HFFc6 (cell line): ENCODE results near the gene OR51B4. TPM values are rescaled to one million over a fixed set of nuclear protein-coding genes. Genes with fewer than 3 reads are reported as not detected.

Experiments
- DNase-seq: peaks from one replicate; pipeline ENCODE4 v3.0.0-alpha.2; 2018
- H3K27ac Mint-ChIP-seq: 2 replicates; pipeline ENCODE4 v1.8.0; 2020; ENCODE audit warnings: mild to moderate bottlenecking, mixed read lengths
- H3K27me3 Mint-ChIP-seq: 2 replicates; pipeline ENCODE4 v1.8.0; 2021; ENCODE audit warnings: mild to moderate bottlenecking, moderate library complexity, mixed read lengths; ENCODE audit not compliant: insufficient read depth
- H3K36me3 Mint-ChIP-seq: 2 replicates; pipeline ENCODE4 v1.8.0; 2021; ENCODE audit warnings: low read depth, mixed read lengths
- H3K4me1 Mint-ChIP-seq: 2 replicates; pipeline ENCODE4 v1.8.0; 2020; ENCODE audit warnings: low read depth, mixed read lengths
- H3K4me3 Mint-ChIP-seq: 2 replicates; pipeline ENCODE4 v1.8.0; 2020; ENCODE audit warnings: mild to moderate bottlenecking, moderate library complexity, mixed read lengths
- H3K9me3 Mint-ChIP-seq: 2 replicates; pipeline ENCODE4 v1.8.0; 2020; ENCODE audit warnings: mild to moderate bottlenecking, mixed read lengths
- long read RNA-seq: library from polyadenylated mRNA; unstranded; transcript quantifications from one replicate; pipeline ENCODE4 v2.0.0, GENCODE V29; 2019
- total RNA-seq, 6 experiments: library from RNA; stranded (reverse); fragmentation: NEBNext Ultra II Directional; extraction: Animal tissue kit (Norgen Biotek cat#: 25700); gene quantifications; 2 replicates in 1 of 6; 3 replicates in 5 of 6; pipeline ENCODE4 v1.2.3, GENCODE V29; 2021
- TF ChIP-seq, protein P1 (sequence below): fragments of 200-600 bp; sonication (generic); IDR thresholded peaks from 2 replicates; pipeline ENCODE4 v1.5.0; 2021; ENCODE audit warnings: antibody characterized with exemption, mild to moderate bottlenecking

Gene OR51B4
- total RNA-seq: not detected
- long read RNA-seq: 0 reads

GRCh38 chr11:5301846-5302245 is at the start of gene OR51B4:
OR51B4 (minus strand) TSS chr11:5301946; CDS start chr11:5301946, 0 bp downstream.
- no peak for DNase-seq
- no peak within 1 kb of the TSS for H3K27ac Mint-ChIP-seq
- no peaks in the 10 kb centered on the region for H3K36me3 Mint-ChIP-seq
- no peaks in the 10 kb centered on the region for H3K9me3 Mint-ChIP-seq
- H3K4me3 Mint-ChIP-seq: no peak within 1 kb of the TSS
- no peaks in the 10 kb centered on the region for H3K27me3 Mint-ChIP-seq
- TF ChIP-seq, protein P1, sequence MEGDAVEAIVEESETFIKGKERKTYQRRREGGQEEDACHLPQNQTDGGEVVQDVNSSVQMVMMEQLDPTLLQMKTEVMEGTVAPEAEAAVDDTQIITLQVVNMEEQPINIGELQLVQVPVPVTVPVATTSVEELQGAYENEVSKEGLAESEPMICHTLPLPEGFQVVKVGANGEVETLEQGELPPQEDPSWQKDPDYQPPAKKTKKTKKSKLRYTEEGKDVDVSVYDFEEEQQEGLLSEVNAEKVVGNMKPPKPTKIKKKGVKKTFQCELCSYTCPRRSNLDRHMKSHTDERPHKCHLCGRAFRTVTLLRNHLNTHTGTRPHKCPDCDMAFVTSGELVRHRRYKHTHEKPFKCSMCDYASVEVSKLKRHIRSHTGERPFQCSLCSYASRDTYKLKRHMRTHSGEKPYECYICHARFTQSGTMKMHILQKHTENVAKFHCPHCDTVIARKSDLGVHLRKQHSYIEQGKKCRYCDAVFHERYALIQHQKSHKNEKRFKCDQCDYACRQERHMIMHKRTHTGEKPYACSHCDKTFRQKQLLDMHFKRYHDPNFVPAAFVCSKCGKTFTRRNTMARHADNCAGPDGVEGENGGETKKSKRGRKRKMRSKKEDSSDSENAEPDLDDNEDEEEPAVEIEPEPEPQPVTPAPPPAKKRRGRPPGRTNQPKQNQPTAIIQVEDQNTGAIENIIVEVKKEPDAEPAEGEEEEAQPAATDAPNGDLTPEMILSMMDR: no peak
- peaks cover 39% of the 10 kb centered on the region for H3K4me1 Mint-ChIP-seq

DNA sequence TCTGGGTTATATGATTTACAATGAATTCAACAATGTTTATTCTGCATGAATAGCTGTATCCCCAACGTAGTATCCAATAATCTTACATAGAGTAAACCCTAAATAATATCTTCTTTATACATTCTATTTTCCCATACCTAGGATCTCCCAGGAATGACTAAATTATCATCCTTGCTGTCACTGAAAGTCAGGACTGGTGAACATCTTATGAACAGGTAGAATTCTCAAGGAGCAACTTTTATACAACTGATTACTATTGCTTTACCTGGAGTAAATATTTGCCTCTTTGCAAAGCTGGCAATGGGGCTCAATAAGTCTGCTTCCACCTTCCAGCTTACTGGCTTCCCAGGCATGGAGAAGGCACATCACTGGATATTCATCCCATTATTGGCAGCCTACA is 49.5 kb upstream of the OR51B4 start, which contains the start of gene OR51B6:
Gene OR51B6 (plus strand): TSS at position 301 of the 400 bp plus-strand sequence. CDS start 0 bp downstream, at position 301.
- Mint-ChIP-seq H3K27ac (no peak within 1 kb of the TSS), H3K27me3 (no peaks in the 10 kb centered on the region), H3K9me3 (peaks cover 3% of the 10 kb centered on the region; the same call in 1 of the 2 replicates), H3K4me3 (no peak within 1 kb of the TSS), H3K36me3 (peaks cover 1% of the 10 kb centered on the region; the same call in 1 of the 2 replicates), H3K4me1 (peaks cover 40% of the 10 kb centered on the region)
- TF ChIP-seq, protein P1: no peak
- no peak for DNase-seq

GRCh38 chr11:5349550-5349949 is 47.8 kb upstream of the OR51B4 start:
- TF ChIP-seq, protein P1: no peak

DNA sequence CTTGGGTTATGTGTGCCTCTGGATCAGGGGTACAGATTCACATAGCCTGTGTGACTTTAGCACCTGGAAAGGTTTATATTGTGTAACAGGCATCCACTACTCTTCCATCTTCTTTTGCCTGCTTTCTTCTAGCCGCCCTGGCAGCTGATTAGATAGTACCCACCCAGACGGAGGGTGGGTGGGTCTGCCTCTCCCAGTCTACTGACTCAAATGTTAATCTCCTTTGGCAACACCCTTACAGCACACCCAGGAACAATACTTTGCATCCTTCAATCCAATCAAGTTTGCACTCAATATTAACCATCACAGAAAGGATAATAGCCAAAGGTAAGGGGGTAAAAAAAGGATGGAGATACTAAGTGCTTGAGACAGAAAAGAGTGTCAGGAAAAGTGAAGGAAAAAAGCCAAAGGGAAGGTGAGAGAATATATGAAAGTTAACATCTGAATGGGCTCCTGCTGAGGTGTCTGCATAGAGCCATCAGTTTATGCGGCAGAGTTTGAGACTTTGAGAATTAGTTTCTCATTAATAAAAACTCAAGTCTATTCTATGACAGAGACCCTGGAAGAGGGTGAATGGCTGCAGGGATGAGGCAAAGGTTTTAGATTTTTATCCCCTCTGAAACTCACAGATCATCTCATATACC is 46.9 kb upstream of the OR51B4 start:
- H3K27ac Mint-ChIP-seq: no peak overlapping the region
- peaks cover 65% of the 10 kb centered on the region for H3K4me1 Mint-ChIP-seq
- no peak overlapping the region; the same call in 1 of the 2 replicates for H3K4me3 Mint-ChIP-seq
- no peaks in the 10 kb centered on the region for H3K36me3 Mint-ChIP-seq
- DNase-seq: no peak
- H3K9me3 Mint-ChIP-seq: no peaks in the 10 kb centered on the region
- H3K27me3 Mint-ChIP-seq: no peaks in the 10 kb centered on the region
- TF ChIP-seq, protein P1: no peak

More at GRCh38 chr11:5349550-5349949, 47.8 kb upstream of the OR51B4 start:
- Mint-ChIP-seq H3K36me3 (no peaks in the 10 kb centered on the region), H3K9me3 (no peaks in the 10 kb centered on the region), H3K27ac (peak overlapping the region; percentile 64), H3K4me1 (peaks cover 56% of the 10 kb centered on the region), H3K27me3 (no peaks in the 10 kb centered on the region), H3K4me3 (no peak overlapping the region; the same call in 1 of the 2 replicates)
- DNase-seq: no peak

GRCh38 chr11:5345831-5346230 is 44.1 kb upstream of the OR51B4 start:
- H3K27me3 Mint-ChIP-seq: no peaks in the 10 kb centered on the region
- DNase-seq: no peak
- peaks cover 81% of the 10 kb centered on the region for H3K4me1 Mint-ChIP-seq
- H3K9me3 Mint-ChIP-seq: no peaks in the 10 kb centered on the region
- peak overlapping the region; percentile 40 for H3K4me3 Mint-ChIP-seq
- TF ChIP-seq, protein P1: no peak
- H3K27ac Mint-ChIP-seq: peak overlapping the region; percentile 70
- peaks cover 4% of the 10 kb centered on the region; the same call in 1 of the 2 replicates for H3K36me3 Mint-ChIP-seq
